Karpas-422 (cell line): ENCODE data around the gene BTBD2. TPM values are rescaled to one million over a fixed set of nuclear protein-coding genes. Genes with fewer than 3 reads are reported as not detected.
"Not testable (repeated sequence)": the region's sequence is repeated elsewhere in the genome, so short reads cannot be mapped to it uniquely, and the experiment has no call there.

Experiments used
- DNase-seq: peaks from one replicate; pipeline ENCODE4 v3.0.0-alpha.2; 2015
- H2AFZ ChIP-seq: fragments of 200-600 bp; sonication (generic); 2 replicates; pipeline ENCODE4 v1.6.1; 2014; ENCODE audit warnings: antibody characterized with exemption, low read length, mixed read lengths
- H3K27ac ChIP-seq: fragments of 200-600 bp; sonication (generic); 2 replicates; pipeline ENCODE4 v1.5.1; 2014; ENCODE audit warnings: mild to moderate bottlenecking, low read length, moderate library complexity
- H3K27me3 ChIP-seq: fragments of 200-600 bp; sonication (generic); 2 replicates; pipeline ENCODE4 v1.6.1; 2014; ENCODE audit warnings: low read length, mixed read lengths
- H3K36me3 ChIP-seq: fragments of 200-600 bp; sonication (generic); 2 replicates; pipeline ENCODE4 v1.6.1; 2014; ENCODE audit warnings: low read length, mixed read lengths; ENCODE audit not compliant: insufficient read depth
- H3K4me1 ChIP-seq: fragments of 200-600 bp; sonication (generic); 2 replicates; pipeline ENCODE4 v1.6.1; 2014; ENCODE audit warnings: mild to moderate bottlenecking, low read length, mixed read lengths
- H3K4me2 ChIP-seq: fragments of 200-600 bp; sonication (generic); 2 replicates; pipeline ENCODE4 v1.6.1; 2014; ENCODE audit warnings: low read length, low read depth, mild to moderate bottlenecking; ENCODE audit not compliant: poor library complexity, severe bottlenecking
- H3K4me3 ChIP-seq: fragments of 200-600 bp; sonication (generic); 2 replicates; pipeline ENCODE4 v1.5.1; 2014; ENCODE audit warnings: mild to moderate bottlenecking, antibody characterized with exemption, low read length, mixed read lengths
- H3K79me2 ChIP-seq: fragments of 200-600 bp; sonication (generic); 2 replicates; pipeline ENCODE4 v1.6.1; 2014; ENCODE audit warnings: mild to moderate bottlenecking, low read length, mixed read lengths
- H3K9ac ChIP-seq: fragments of 200-600 bp; sonication (generic); 2 replicates; pipeline ENCODE4 v1.6.0; 2014; ENCODE audit warnings: low read length
- H3K9me2 ChIP-seq: fragments of 200-600 bp; sonication (generic), shearing (Covaris generic); replicated peaks from 2 replicates; pipeline ENCODE4 v1.6.0; 2014; ENCODE audit warnings: mild to moderate bottlenecking, low read length, moderate library complexity; ENCODE audit not compliant: insufficient read depth
- H3K9me3 ChIP-seq: fragments of 300-700, 200-600 bp; sonication (generic); 2 replicates; pipeline ENCODE4 v1.6.1; 2014; ENCODE audit warnings: low read length, mixed read lengths
- H4K20me1 ChIP-seq: fragments of 200-600 bp; sonication (generic); 2 replicates; pipeline ENCODE4 v1.6.1; 2014; ENCODE audit warnings: mild to moderate bottlenecking, antibody characterized with exemption, low read length, low read depth; ENCODE audit not compliant: insufficient read depth
- total RNA-seq: library from RNA; depleted of rRNA; stranded (reverse); fragments of >200 nt; shearing (Covaris generic); gene quantifications from 2 replicates; pipeline ENCODE4 v1.2.3, GENCODE V29; 2014; ENCODE audit warnings: low replicate concordance

BTBD2 gene
- total RNA-seq, 1 experiment from 2014 or later, result 66.8 TPM

GRCh38 chr19:2038284-2039088 lies 23.0 kb upstream of the BTBD2 start:
- Histone ChIP-seq H3K9me3 (no peaks in the 10 kb centered on the region), H3K4me2 (no peak overlapping the region), H3K27ac (no peak overlapping the region), H3K9me2 (no peaks in the 10 kb centered on the region), H4K20me1 (peaks cover 26% of the 10 kb centered on the region), H2AFZ (no peak overlapping the region), H3K4me3 (no peak overlapping the region), H3K4me1 (peaks cover 64% of the 10 kb centered on the region), H3K9ac (no peak overlapping the region), H3K79me2 (no peaks in the 10 kb centered on the region), H3K36me3 (peaks cover 33% of the 10 kb centered on the region), H3K27me3 (no peaks in the 10 kb centered on the region)
- DNase-seq, result peak; percentile 44

GRCh38 chr19:2037651-2038255 lies 22.2 kb upstream of the BTBD2 start:
- H3K36me3 ChIP-seq, result peaks cover 33% of the 10 kb centered on the region
- H3K4me3 ChIP-seq, result no peak overlapping the region
- no peak overlapping the region for H3K4me2 ChIP-seq
- no peaks in the 10 kb centered on the region for H3K27me3 ChIP-seq
- peak overlapping the region; percentile 62 for H3K27ac ChIP-seq
- peak; percentile 55 for DNase-seq
- H3K4me1 ChIP-seq, result peaks cover 57% of the 10 kb centered on the region
- no peaks in the 10 kb centered on the region for H3K9me3 ChIP-seq
- no peak overlapping the region for H2AFZ ChIP-seq
- peaks cover 26% of the 10 kb centered on the region for H4K20me1 ChIP-seq
- H3K79me2 ChIP-seq, result no peaks in the 10 kb centered on the region
- H3K9ac ChIP-seq, result no peak overlapping the region
- H3K9me2 ChIP-seq, result no peaks in the 10 kb centered on the region

- Histone ChIP-seq H3K4me2 (no peak overlapping the region), H3K9ac (no peak overlapping the region), H3K4me1 (peaks cover 45% of the 10 kb centered on the region), H3K4me3 (no peak overlapping the region), H3K27me3 (no peaks in the 10 kb centered on the region), H2AFZ (no peak overlapping the region), H3K9me3 (no peaks in the 10 kb centered on the region), H4K20me1 (peaks cover 22% of the 10 kb centered on the region), H3K9me2 (no peaks in the 10 kb centered on the region), H3K36me3 (peaks cover 24% of the 10 kb centered on the region), H3K79me2 (no peaks in the 10 kb centered on the region), H3K27ac (no peak overlapping the region)
- peak; percentile 78 for DNase-seq
Observed at GRCh38 chr19:2036424-2036823, 20.9 kb upstream of the BTBD2 start.

- Histone ChIP-seq H3K4me1 (peaks cover 37% of the 10 kb centered on the region), H3K9me2 (no peaks in the 10 kb centered on the region), H3K79me2 (no peaks in the 10 kb centered on the region), H3K9ac (no peak overlapping the region), H3K36me3 (peaks cover 16% of the 10 kb centered on the region), H3K9me3 (no peaks in the 10 kb centered on the region), H3K27me3 (no peaks in the 10 kb centered on the region), H3K4me3 (no peak overlapping the region), H2AFZ (no peak overlapping the region), H3K27ac (no peak overlapping the region), H3K4me2 (no peak overlapping the region), H4K20me1 (peaks cover 13% of the 10 kb centered on the region)
- DNase-seq, result peak; percentile 58
Observed at GRCh38 chr19:2035590-2035991, 20.1 kb upstream of the BTBD2 start.

- Histone ChIP-seq H2AFZ (no peak overlapping the region), H3K4me2 (no peak overlapping the region), H3K36me3 (peaks cover 10% of the 10 kb centered on the region; the same call in 1 of the 2 replicates), H3K4me1 (peaks cover 31% of the 10 kb centered on the region), H3K27me3 (no peaks in the 10 kb centered on the region), H3K79me2 (no peaks in the 10 kb centered on the region), H3K4me3 (0 out of 2 replicates have a peak overlapping the region, but pooled peaks have one; percentile 22), H4K20me1 (peaks cover 7% of the 10 kb centered on the region; the same call in 1 of the 2 replicates), H3K9me3 (no peaks in the 10 kb centered on the region), H3K9me2 (no peaks in the 10 kb centered on the region), H3K9ac (no peak overlapping the region), H3K27ac (no peak overlapping the region)
- peak; percentile 98 for DNase-seq
Observed at GRCh38 chr19:2034729-2035589, 19.4 kb upstream of the BTBD2 start.

DNA sequence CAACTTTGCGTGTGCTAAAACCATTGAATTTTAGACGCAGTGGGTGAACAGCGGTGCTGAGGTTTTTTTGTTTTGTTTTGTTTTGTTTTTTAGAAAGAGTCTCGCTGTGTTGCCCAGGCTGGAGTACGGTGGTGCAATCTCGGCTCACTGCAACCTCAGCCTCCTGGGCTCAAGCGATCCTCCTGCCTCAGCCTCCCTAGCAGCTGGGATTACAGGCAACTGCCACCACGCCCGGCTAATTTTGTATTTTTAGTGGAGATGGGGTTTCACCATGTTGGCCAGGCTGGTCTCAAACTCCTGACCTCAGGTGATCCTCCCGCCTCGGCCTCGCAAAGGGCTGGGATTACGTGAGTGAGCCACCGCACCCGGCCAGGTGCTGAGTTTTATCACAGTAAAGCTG lies 18.7 kb upstream of the BTBD2 start:
- H3K9ac ChIP-seq, H2AFZ ChIP-seq: not testable (repeated sequence)

DNA sequence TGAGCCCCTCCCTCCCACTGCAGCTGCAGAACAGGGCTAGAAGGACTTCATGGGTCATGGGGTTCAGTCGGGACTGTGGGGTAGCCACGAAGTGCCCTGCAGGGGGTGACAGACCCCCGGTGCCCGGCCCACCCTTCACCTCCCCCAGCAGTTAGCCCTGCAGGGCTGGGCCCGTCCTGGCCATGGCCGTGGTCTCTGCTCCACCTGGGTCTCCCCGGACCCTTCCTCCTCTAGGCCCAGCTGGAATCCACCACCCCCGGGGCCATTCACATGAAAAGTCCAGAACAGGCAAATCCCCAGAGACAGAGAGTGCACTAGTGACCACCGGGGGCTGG lies 18.3 kb upstream of the BTBD2 start:
- H3K4me2 ChIP-seq, result no peak overlapping the region
- no peaks in the 10 kb centered on the region for H3K9me3 ChIP-seq
- H3K79me2 ChIP-seq, result no peaks in the 10 kb centered on the region
- H3K27me3 ChIP-seq, result no peaks in the 10 kb centered on the region
- H2AFZ ChIP-seq, result no peak overlapping the region
- H3K27ac ChIP-seq, result no peak overlapping the region
- H3K9ac ChIP-seq, result no peak overlapping the region
- no peaks in the 10 kb centered on the region; the same call in 1 of the 2 replicates for H3K36me3 ChIP-seq
- no peak overlapping the region for H3K4me3 ChIP-seq
- peaks cover 19% of the 10 kb centered on the region for H3K4me1 ChIP-seq
- H3K9me2 ChIP-seq, result no peaks in the 10 kb centered on the region
- DNase-seq, result no peak
- no peaks in the 10 kb centered on the region for H4K20me1 ChIP-seq

More for the DNA sequence above, 18.7 kb upstream of the BTBD2 start:
- H3K79me2 ChIP-seq, H3K4me2 ChIP-seq, H3K27me3 ChIP-seq, H3K9me2 ChIP-seq, H3K36me3 ChIP-seq, DNase-seq, H3K27ac ChIP-seq, H3K9me3 ChIP-seq, H4K20me1 ChIP-seq: not testable (repeated sequence)
- H3K4me1 ChIP-seq, result peaks cover 24% of the 10 kb centered on the region
- H3K4me3 ChIP-seq, result 0 out of 2 replicates have a peak overlapping the region, but pooled peaks have one; percentile 22
